Erythroblast (primary cell): ENCODE results near the gene CD2BP2.

Experiments
- DNase-seq, 2 experiments: peaks; one replicate each; lab custom pipeline; 2025; lab: John Stamatoyannopoulos, UW
- GATA1 ChIP-seq: IDR thresholded peaks from 2 replicates; pipeline ENCODE4 v1.6.1; 2011; ENCODE audit warnings: low read depth, mild to moderate bottlenecking, control low read depth, low read length, moderate library complexity
- POLR2A ChIP-seq: IDR thresholded peaks from 2 replicates; pipeline ENCODE4 v1.6.1; 2011; ENCODE audit warnings: mild to moderate bottlenecking, low read length

CD2BP2 gene

GRCh38 chr16:30358990-30359870 is 4.1 kb upstream of the CD2BP2 start:
- TF ChIP-seq GATA1 (no peak), POLR2A (no peak)
- DNase-seq, result no peak

- DNase-seq, result no peak
- TF ChIP-seq POLR2A (no peak), GATA1 (no peak)
Observed at GRCh38 chr16:30358577-30358936, 3.4 kb upstream of the CD2BP2 start.

DNA sequence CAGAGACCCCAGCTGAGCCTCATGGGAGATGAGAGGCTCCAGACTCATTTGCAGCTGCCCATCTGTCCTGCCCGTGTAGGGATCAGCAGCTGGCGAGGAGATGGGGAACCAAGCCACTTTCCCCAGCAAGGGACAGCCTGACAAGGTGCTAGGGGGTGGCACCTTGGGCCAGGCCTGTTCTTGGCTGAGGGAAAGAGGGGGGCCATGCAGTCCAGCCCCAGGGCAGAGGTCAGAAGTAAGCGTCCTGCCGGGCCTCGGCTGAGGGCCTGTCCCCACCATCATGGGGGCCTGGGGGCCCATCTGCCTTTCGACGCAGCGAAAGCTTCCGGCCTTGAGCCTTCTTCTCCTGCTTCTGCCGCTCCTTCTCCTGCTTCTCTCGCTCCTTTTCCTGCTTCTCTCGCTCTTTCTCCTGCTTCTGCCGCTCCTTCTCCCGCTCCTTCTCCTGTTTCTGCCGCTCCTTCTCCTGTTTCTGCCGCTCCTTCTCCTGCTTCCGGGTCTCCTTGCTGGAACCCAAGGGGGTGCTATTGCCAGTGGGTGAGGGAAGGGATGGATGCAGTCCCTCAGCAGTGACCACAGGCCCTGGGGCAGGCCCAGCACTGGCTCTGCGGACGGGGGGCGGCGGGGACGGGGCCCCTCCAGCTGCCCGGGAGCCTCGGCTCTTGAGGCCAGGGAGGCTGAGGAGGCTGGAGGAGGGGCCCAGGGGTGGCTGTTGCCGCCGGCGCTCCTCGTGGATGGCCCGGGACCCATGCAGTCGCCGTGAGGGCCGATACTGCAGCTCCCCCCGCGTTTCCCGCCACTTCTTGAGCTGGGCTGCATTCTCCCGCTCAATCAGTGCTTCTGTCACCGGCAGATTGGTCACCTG is 2.8 kb upstream of the CD2BP2 start:
- DNase-seq, result no peak
- TF ChIP-seq GATA1, result no peak
- TF ChIP-seq POLR2A, result no peak

GRCh38 chr16:30357085-30357714 is 2.1 kb upstream of the CD2BP2 start:
- DNase-seq, result no peak
- TF ChIP-seq POLR2A (no peak), GATA1 (no peak)

GRCh38 chr16:30356401-30357084 is 1.4 kb upstream of the CD2BP2 start:
- no peak for DNase-seq
- TF ChIP-seq GATA1 (no peak), POLR2A (no peak)

- TF ChIP-seq POLR2A, result no peak
- no peak for TF ChIP-seq GATA1
- DNase-seq, result no peak
Observed at GRCh38 chr16:30355954-30356308, 823 bp upstream of the CD2BP2 start.

- DNase-seq, result peak in 1 of 2 experiments; percentile 68
- TF ChIP-seq GATA1 (no peak), POLR2A (no peak)
Observed at GRCh38 chr16:30354423-30355143, 525 bp downstream of the CD2BP2 start.

DNA sequence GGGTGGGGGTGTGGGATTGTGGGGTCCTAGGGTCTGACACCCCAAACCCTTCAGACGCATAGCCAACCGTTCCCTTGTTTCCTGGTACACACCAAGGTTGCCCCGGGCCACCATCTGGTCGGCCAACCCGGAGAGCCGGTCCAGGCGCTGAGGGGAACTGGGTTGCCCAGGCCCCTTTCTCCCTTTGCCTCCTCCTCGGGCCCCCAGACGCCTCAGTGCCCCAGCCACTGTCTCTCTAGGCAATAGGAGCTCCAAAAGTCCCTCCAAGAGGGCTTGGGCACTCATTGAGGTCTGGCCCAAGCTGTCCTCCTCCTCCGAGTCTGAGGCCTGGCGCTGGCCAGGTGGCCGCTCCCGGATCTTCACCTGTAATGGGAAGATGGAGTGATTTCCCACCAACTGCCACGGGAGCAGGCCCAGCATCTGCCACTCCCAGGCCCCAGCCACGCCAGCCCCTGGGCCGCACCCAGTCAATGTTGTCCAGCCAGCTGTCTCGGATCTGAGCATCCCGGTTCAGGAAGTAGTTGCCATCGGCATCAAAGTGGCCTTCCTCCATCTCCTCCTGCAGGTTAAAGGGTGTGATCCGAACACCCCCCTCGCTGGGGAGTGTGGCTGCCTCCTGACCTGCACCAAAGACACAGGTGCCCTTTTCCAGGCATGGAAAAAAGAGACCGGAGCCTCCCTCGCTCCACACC is 1.5 kb downstream of the CD2BP2 start:
- no peak for DNase-seq
- TF ChIP-seq GATA1 (no peak), POLR2A (no peak)

DNA sequence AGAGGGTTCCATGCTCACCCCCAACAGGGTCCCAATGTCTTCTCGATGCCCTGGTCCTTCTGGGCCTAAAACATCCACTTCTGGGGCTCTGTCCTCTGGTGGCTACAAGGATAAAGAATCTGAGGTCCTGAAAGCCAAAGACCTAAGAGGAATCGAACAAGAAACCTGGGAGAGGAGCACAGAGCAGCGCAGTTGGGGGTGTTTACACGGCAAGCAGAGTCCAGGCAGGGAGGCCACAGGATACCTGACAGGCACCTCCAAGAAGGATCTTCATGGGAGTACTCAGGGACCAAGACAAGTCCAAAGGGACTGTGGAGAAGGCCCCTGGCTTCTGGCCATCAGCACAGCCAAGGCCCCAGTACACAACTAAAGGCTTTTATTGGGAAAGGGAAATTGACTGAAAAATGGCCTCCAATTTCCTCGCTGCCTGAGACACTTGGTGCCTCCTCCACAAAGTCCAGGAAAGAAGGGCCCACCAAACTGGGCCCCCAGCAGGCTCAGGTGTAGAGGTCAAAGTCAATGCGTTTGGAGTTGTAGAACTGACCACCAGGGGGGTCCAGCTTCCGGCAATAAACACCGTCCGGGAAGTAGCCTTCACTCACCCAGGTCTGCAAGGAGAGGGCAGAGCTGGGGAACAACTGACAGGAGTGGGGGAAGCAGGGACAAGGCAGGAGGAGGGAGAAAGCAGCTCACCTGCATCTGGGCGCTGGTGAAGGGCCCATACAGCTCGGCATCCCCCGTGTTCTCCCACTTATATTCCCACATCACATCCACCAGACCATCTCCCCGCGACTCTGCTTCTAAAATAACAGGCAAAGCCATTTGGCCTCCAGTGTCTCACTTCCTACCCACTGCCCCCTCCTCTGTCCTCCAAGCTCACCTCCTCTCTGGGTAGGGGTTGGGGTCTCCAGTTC is 2.4 kb downstream of the CD2BP2 start:
- DNase-seq, result no peak
- TF ChIP-seq GATA1 (no peak), POLR2A (no peak)

GRCh38 chr16:30351586-30352419 is 3.3 kb downstream of the CD2BP2 start:
- TF ChIP-seq GATA1 (no peak), POLR2A (no peak)
- DNase-seq, result no peak

GRCh38 chr16:30351001-30351441 is 4.1 kb downstream of the CD2BP2 start:
- TF ChIP-seq GATA1 (no peak), POLR2A (no peak)
- DNase-seq, result no peak
